Neural cell (in vitro differentiated cells): ENCODE data around the gene DCAF5. TPM values are rescaled to one million over a fixed set of nuclear protein-coding genes. Genes with fewer than 3 reads are reported as not detected.

Source experiments
- H2AFZ ChIP-seq: fragments of 200-600, 300-800 bp; sonication (generic), shearing (Covaris generic); 2 replicates; pipeline ENCODE4 v1.6.0; 2014; ENCODE audit warnings: low read depth, mild to moderate bottlenecking, antibody characterized with exemption, low read length, moderate library complexity
- H3F3A ChIP-seq: fragments of 200-600 bp; shearing (Covaris generic); 2 replicates; pipeline ENCODE4 v1.6.1; 2016; ENCODE audit warnings: mild to moderate bottlenecking, moderate library complexity, mixed read lengths, antibody characterized with exemption, low read length; ENCODE audit not compliant: insufficient read depth, poor library complexity, severe bottlenecking
- H3K27ac ChIP-seq: fragments of 200-600, 300-800 bp; sonication (generic), shearing (Covaris generic); 2 replicates; pipeline ENCODE4 v1.5.1; 2014; ENCODE audit warnings: mild to moderate bottlenecking, low read length, moderate library complexity
- H3K27me3 ChIP-seq: fragments of 300-800, 200-600 bp; sonication (generic), shearing (Covaris generic); 2 replicates; pipeline ENCODE4 v1.6.0; 2014; ENCODE audit warnings: mild to moderate bottlenecking, low read depth, low read length, moderate library complexity; ENCODE audit not compliant: insufficient read depth
- H3K36me3 ChIP-seq: fragments of 300-800, 200-600 bp; sonication (generic), shearing (Covaris generic); 2 replicates; pipeline ENCODE4 v1.5.1; 2014; ENCODE audit warnings: mild to moderate bottlenecking, antibody characterized with exemption, low read length, moderate library complexity; ENCODE audit not compliant: insufficient read depth
- H3K4me2 ChIP-seq: fragments of 300-800, 200-600 bp; sonication (generic), shearing (Covaris generic); 2 replicates; pipeline ENCODE4 v1.6.0; 2014; ENCODE audit warnings: mild to moderate bottlenecking, low read length
- H3K4me3 ChIP-seq: fragments of 300-800, 200-600 bp; sonication (generic), shearing (Covaris generic); 2 replicates; pipeline ENCODE4 v1.5.1; 2014; ENCODE audit warnings: mild to moderate bottlenecking, low read length, moderate library complexity
- H3K79me2 ChIP-seq: fragments of 200-600 bp; shearing (Covaris generic); replicated peaks from 2 replicates; pipeline ENCODE4 v1.6.0; 2014; ENCODE audit warnings: mild to moderate bottlenecking, low read length, moderate library complexity; ENCODE audit not compliant: insufficient read depth
- H3K9ac ChIP-seq: fragments of 300-800, 200-600 bp; sonication (generic), shearing (Covaris generic); 2 replicates; pipeline ENCODE4 v1.6.1; 2016; ENCODE audit warnings: mild to moderate bottlenecking, low read length, mixed read lengths
- H3K9me2 ChIP-seq: fragments of 200-600 bp; shearing (Covaris generic); 2 replicates; pipeline ENCODE4 v1.6.1; 2016; ENCODE audit warnings: mild to moderate bottlenecking, low read length, mixed read lengths; ENCODE audit not compliant: insufficient read depth
- H3K9me3 ChIP-seq: fragments of 200-600, 300-800 bp; sonication (generic), shearing (Covaris generic); 2 replicates; pipeline ENCODE4 v1.6.1; 2016; ENCODE audit warnings: mild to moderate bottlenecking, mixed run types, low read length, moderate library complexity, mixed read lengths
- H4K20me1 ChIP-seq: fragments of 200-600 bp; shearing (Covaris generic); 2 replicates; pipeline ENCODE4 v1.6.1; 2016; ENCODE audit warnings: mild to moderate bottlenecking, mixed run types; ENCODE audit not compliant: insufficient read depth
- CTCF ChIP-seq: fragments of 450-650 bp; IDR thresholded peaks from 2 replicates; pipeline ENCODE4 v1.5.1; 2014; ENCODE audit warnings: antibody characterized with exemption, mild to moderate bottlenecking, moderate library complexity; ENCODE audit not compliant: poor library complexity, severe bottlenecking
- EP300 ChIP-seq: fragments of 450-650 bp; conservative IDR thresholded peaks from 2 replicates; pipeline ENCODE4 v1.6.1; 2014; ENCODE audit warnings: antibody characterized with exemption, mild to moderate bottlenecking, moderate library complexity; ENCODE audit not compliant: poor library complexity, severe bottlenecking
- EZH2 ChIP-seq: fragments of 200-600, 300-800 bp; shearing (Covaris generic), sonication (generic); IDR thresholded peaks from 2 replicates; pipeline ENCODE4 v1.6.1; 2014; ENCODE audit warnings: antibody characterized with exemption, low read length, borderline replicate concordance, mild to moderate bottlenecking; ENCODE audit not compliant: insufficient read depth, poor library complexity, severe bottlenecking
- MXI1 ChIP-seq: fragments of 450-650 bp; conservative IDR thresholded peaks from 2 replicates; pipeline ENCODE4 v1.6.1; 2014; ENCODE audit warnings: antibody characterized with exemption, mild to moderate bottlenecking; ENCODE audit not compliant: poor library complexity, severe bottlenecking
- POLR2AphosphoS5 ChIP-seq: IDR thresholded peaks from 2 replicates; pipeline ENCODE4 v1.6.1; 2012
- RAD21 ChIP-seq: fragments of 450-650 bp; conservative IDR thresholded peaks from 2 replicates; pipeline ENCODE4 v1.6.1; 2014; ENCODE audit warnings: antibody characterized with exemption, mild to moderate bottlenecking, moderate library complexity
- REST ChIP-seq: IDR thresholded peaks from 2 replicates; pipeline ENCODE4 v1.6.1; 2012; ENCODE audit warnings: borderline replicate concordance
- SMC3 ChIP-seq: fragments of 450-650 bp; conservative IDR thresholded peaks from 2 replicates; pipeline ENCODE4 v1.6.1; 2014; ENCODE audit warnings: antibody characterized with exemption, mild to moderate bottlenecking, moderate library complexity; ENCODE audit not compliant: poor library complexity
- TAF1 ChIP-seq: IDR thresholded peaks from 2 replicates; pipeline ENCODE4 v1.6.1; 2012; ENCODE audit warnings: low read depth
- polyA plus RNA-seq: library from polyadenylated mRNA; depleted of rRNA; stranded (reverse); fragments of >200 nt; gene quantifications from 2 replicates; pipeline ENCODE4 v1.2.3, GENCODE V29; 2014

Gene DCAF5
- polyA plus RNA-seq, 1 donor from 2014 or later, result 33.5 TPM

DNA sequence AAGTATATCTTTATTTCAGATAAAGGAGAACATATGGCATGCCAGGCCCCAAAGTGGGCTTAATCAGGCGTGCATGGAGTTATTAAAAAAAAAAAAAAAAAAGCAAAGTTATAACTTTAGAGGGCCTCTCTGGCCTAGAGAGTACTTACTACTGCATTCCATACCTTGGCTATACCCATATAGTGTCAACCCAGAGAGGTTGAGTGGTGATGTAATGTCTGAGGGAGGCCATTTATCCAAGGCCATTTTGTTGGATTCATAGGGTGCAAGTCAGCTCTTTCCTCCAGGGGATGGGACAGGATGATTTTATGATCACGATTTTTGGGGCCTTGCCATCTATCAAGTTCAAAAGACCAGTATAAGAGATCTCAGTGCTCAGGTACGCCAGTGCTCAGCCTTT is 66.4 kb downstream of the DCAF5 start:
- H3K4me2 ChIP-seq, result no peak overlapping the region
- H3K27me3 ChIP-seq, result no peaks in the 10 kb centered on the region
- no peak for TF ChIP-seq MXI1
- TF ChIP-seq REST, result no peak
- TF ChIP-seq EP300, result no peak
- no peak for TF ChIP-seq EZH2
- TF ChIP-seq POLR2AphosphoS5, result no peak
- no peak for TF ChIP-seq RAD21
- no peak for TF ChIP-seq TAF1
- TF ChIP-seq SMC3, result no peak
- TF ChIP-seq CTCF, result no peak
- no peak overlapping the region for H3K27ac ChIP-seq
- no peaks in the 10 kb centered on the region for H3F3A ChIP-seq
- no peaks in the 10 kb centered on the region for H3K9me2 ChIP-seq
- no peaks in the 10 kb centered on the region for H4K20me1 ChIP-seq
- no peak overlapping the region for H2AFZ ChIP-seq
- H3K79me2 ChIP-seq, result no peaks in the 10 kb centered on the region
- H3K9ac ChIP-seq, result no peak overlapping the region
- no peaks in the 10 kb centered on the region for H3K9me3 ChIP-seq
- H3K4me3 ChIP-seq, result no peak overlapping the region
- peaks cover 15% of the 10 kb centered on the region for H3K36me3 ChIP-seq

GRCh38 chr14:69084023-69084422 is 68.9 kb downstream of the DCAF5 start:
- H4K20me1 ChIP-seq, result no peaks in the 10 kb centered on the region
- no peaks in the 10 kb centered on the region for H3K9me2 ChIP-seq
- no peak overlapping the region for H3K4me2 ChIP-seq
- H3F3A ChIP-seq, result no peaks in the 10 kb centered on the region
- no peaks in the 10 kb centered on the region for H3K27me3 ChIP-seq
- no peak for TF ChIP-seq SMC3
- no peak for TF ChIP-seq EZH2
- TF ChIP-seq POLR2AphosphoS5, result no peak
- no peak for TF ChIP-seq EP300
- TF ChIP-seq MXI1, result no peak
- TF ChIP-seq REST, result no peak
- no peak for TF ChIP-seq TAF1
- TF ChIP-seq RAD21, result no peak
- TF ChIP-seq CTCF, result no peak
- no peak overlapping the region for H3K27ac ChIP-seq
- H3K9ac ChIP-seq, result no peak overlapping the region
- H3K36me3 ChIP-seq, result peaks cover 21% of the 10 kb centered on the region
- no peak overlapping the region for H2AFZ ChIP-seq
- H3K9me3 ChIP-seq, result no peaks in the 10 kb centered on the region
- no peaks in the 10 kb centered on the region for H3K79me2 ChIP-seq
- no peak overlapping the region for H3K4me3 ChIP-seq
